ENCODE results near the gene SRSF5.

DNA sequence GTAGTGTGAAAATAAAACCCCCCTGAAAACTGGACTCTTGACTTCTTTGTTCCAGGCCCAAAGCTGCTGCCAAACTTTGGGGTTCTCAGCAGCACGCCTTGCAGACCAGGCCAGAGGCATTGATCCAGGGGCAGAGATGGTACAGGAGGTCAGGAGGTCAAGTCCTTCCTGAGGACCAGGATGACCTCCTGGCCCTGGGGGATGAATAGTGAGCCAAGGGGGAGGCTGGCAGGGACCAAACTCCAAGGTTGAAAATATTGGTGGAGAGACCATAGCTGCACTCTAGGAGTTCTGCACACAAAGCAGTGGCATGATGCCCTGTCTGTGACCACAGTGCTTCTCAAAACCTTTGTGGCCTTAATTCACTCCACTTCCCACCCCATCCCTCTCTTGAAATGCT lies 18.0 kb downstream of the SRSF5 start:
- TF ChIP-seq, protein P1, sequence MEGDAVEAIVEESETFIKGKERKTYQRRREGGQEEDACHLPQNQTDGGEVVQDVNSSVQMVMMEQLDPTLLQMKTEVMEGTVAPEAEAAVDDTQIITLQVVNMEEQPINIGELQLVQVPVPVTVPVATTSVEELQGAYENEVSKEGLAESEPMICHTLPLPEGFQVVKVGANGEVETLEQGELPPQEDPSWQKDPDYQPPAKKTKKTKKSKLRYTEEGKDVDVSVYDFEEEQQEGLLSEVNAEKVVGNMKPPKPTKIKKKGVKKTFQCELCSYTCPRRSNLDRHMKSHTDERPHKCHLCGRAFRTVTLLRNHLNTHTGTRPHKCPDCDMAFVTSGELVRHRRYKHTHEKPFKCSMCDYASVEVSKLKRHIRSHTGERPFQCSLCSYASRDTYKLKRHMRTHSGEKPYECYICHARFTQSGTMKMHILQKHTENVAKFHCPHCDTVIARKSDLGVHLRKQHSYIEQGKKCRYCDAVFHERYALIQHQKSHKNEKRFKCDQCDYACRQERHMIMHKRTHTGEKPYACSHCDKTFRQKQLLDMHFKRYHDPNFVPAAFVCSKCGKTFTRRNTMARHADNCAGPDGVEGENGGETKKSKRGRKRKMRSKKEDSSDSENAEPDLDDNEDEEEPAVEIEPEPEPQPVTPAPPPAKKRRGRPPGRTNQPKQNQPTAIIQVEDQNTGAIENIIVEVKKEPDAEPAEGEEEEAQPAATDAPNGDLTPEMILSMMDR (IDR thresholded peaks at IDR 0.05; ENCODE audit: extremely low read depth in 1 of 2, insufficient read depth in 1 of 2, low read depth in 1 of 2, low read length in 2 of 2) = no peak
- no peak for TF ChIP-seq POLR2AphosphoS5 (IDR thresholded peaks at IDR 0.05; ENCODE audit: insufficient read depth, low read depth, low read length)
- no peak for TF ChIP-seq JUN (IDR thresholded peaks at IDR 0.05; ENCODE audit: borderline replicate concordance, insufficient read depth, insufficient read length, low read depth)
- TF ChIP-seq POLR2A (IDR thresholded peaks at IDR 0.05; ENCODE audit: low read depth, low read length) = no peak
- no peak for TF ChIP-seq EZH2 (IDR thresholded peaks at IDR 0.05; ENCODE audit: borderline replicate concordance, low read depth, low read length, severe bottlenecking)
- no peak for TF ChIP-seq MAX (IDR thresholded peaks at IDR 0.05; ENCODE audit: insufficient read depth, insufficient read length)
- no peak for TF ChIP-seq MYC (IDR thresholded peaks at IDR 0.05; ENCODE audit: low read depth, low read length)
- TF ChIP-seq FOS (IDR thresholded peaks at IDR 0.05; ENCODE audit: borderline replicate concordance, insufficient read depth, low read length) = no peak

All from endothelial cell of umbilical vein (primary cell).